Skeletal muscle satellite cell (primary cell): ENCODE data around the gene CXXC5.

Source experiments
- H3K27me3 ChIP-seq: 2 replicates; pipeline ENCODE4 v1.7.0; 2013; ENCODE audit warnings: low read length; ENCODE audit not compliant: control insufficient read depth, insufficient read depth
- H3K36me3 ChIP-seq: 2 replicates; pipeline ENCODE4 v1.7.0; 2013; ENCODE audit warnings: mild to moderate bottlenecking, control low read depth, low read length; ENCODE audit not compliant: insufficient read depth
- H3K4me1 ChIP-seq: 2 replicates; pipeline ENCODE4 v1.7.0; 2013; ENCODE audit warnings: low read length; ENCODE audit not compliant: control insufficient read depth, insufficient read depth
- H3K4me2 ChIP-seq: 2 replicates; pipeline ENCODE4 v1.7.0; 2013; ENCODE audit warnings: mild to moderate bottlenecking, low read length
- H3K4me3 ChIP-seq: 2 replicates; pipeline ENCODE4 v1.7.0; 2013; ENCODE audit warnings: low read length
- H3K9ac ChIP-seq: 2 replicates; pipeline ENCODE4 v1.7.0; 2013; ENCODE audit warnings: mild to moderate bottlenecking, low read depth, low read length, moderate library complexity
- H3K9me3 ChIP-seq: replicated peaks from 2 replicates; pipeline ENCODE4 v1.7.0; 2013; ENCODE audit warnings: mild to moderate bottlenecking, control low read depth, low read length

The CXXC5 gene

GRCh38 chr5:139647506-139648204 is 494 bp upstream of the CXXC5 start:
- peak overlapping the region; percentile 76 for H3K9ac ChIP-seq

GRCh38 chr5:139649082-139649991 is 1.2 kb downstream of the CXXC5 start:
- H3K27me3 ChIP-seq = no peaks in the 10 kb centered on the region
- H3K9ac ChIP-seq = peak overlapping the region; percentile 80
- H3K4me1 ChIP-seq = peaks cover 44% of the 10 kb centered on the region

More at GRCh38 chr5:139647506-139648204, 494 bp upstream of the CXXC5 start:
- Histone ChIP-seq H3K4me2 (peak overlapping the region; percentile 87), H3K9me3 (no peaks in the 10 kb centered on the region), H3K36me3 (peaks cover 3% of the 10 kb centered on the region), H3K4me3 (peak overlapping the region; percentile 92), H3K27me3 (no peaks in the 10 kb centered on the region), H3K4me1 (peaks cover 27% of the 10 kb centered on the region)

GRCh38 chr5:139650031-139650688 is 2.0 kb downstream of the CXXC5 start:
- H3K27me3 ChIP-seq = no peaks in the 10 kb centered on the region

More at GRCh38 chr5:139649082-139649991, 1.2 kb downstream of the CXXC5 start:
- Histone ChIP-seq H3K4me2 (peak overlapping the region; percentile 92), H3K9me3 (no peaks in the 10 kb centered on the region), H3K36me3 (peaks cover 5% of the 10 kb centered on the region), H3K4me3 (peak overlapping the region; percentile 92)

GRCh38 chr5:139650689-139651042 is 2.5 kb downstream of the CXXC5 start:
- Histone ChIP-seq H3K9me3 (no peaks in the 10 kb centered on the region), H3K9ac (peak overlapping the region; percentile 80), H3K27me3 (no peaks in the 10 kb centered on the region), H3K4me2 (peak overlapping the region; percentile 92), H3K4me1 (peaks cover 57% of the 10 kb centered on the region), H3K36me3 (peaks cover 8% of the 10 kb centered on the region), H3K4me3 (peak overlapping the region; percentile 92)

More at GRCh38 chr5:139650031-139650688, 2.0 kb downstream of the CXXC5 start:
- H3K4me3 ChIP-seq = peak overlapping the region; percentile 92
- H3K4me1 ChIP-seq = peaks cover 52% of the 10 kb centered on the region
- H3K9ac ChIP-seq = peak overlapping the region; percentile 80
- H3K4me2 ChIP-seq = peak overlapping the region; percentile 92
- H3K9me3 ChIP-seq = no peaks in the 10 kb centered on the region
- peaks cover 8% of the 10 kb centered on the region for H3K36me3 ChIP-seq

- peak overlapping the region; percentile 80 for H3K9ac ChIP-seq
- H3K36me3 ChIP-seq = peaks cover 8% of the 10 kb centered on the region
- peak overlapping the region; percentile 92 for H3K4me3 ChIP-seq
- no peaks in the 10 kb centered on the region for H3K9me3 ChIP-seq
- H3K27me3 ChIP-seq = no peaks in the 10 kb centered on the region
- peak overlapping the region; percentile 92 for H3K4me2 ChIP-seq
- peaks cover 63% of the 10 kb centered on the region for H3K4me1 ChIP-seq
Observed at GRCh38 chr5:139651043-139651834, 3.1 kb downstream of the CXXC5 start.

- H3K9me3 ChIP-seq = no peaks in the 10 kb centered on the region
- peaks cover 66% of the 10 kb centered on the region for H3K4me1 ChIP-seq
- H3K4me2 ChIP-seq = peak overlapping the region; percentile 92
- peak overlapping the region; percentile 80 for H3K9ac ChIP-seq
- H3K36me3 ChIP-seq = peaks cover 9% of the 10 kb centered on the region
- H3K4me3 ChIP-seq = peak overlapping the region; percentile 92
- no peaks in the 10 kb centered on the region for H3K27me3 ChIP-seq
Observed at GRCh38 chr5:139651853-139652787, 4.0 kb downstream of the CXXC5 start.

GRCh38 chr5:139652788-139653241 is 4.7 kb downstream of the CXXC5 start:
- Histone ChIP-seq H3K4me2 (peak overlapping the region; percentile 92), H3K9me3 (no peaks in the 10 kb centered on the region), H3K4me1 (peaks cover 67% of the 10 kb centered on the region), H3K27me3 (no peaks in the 10 kb centered on the region), H3K4me3 (peak overlapping the region; percentile 92), H3K36me3 (peaks cover 11% of the 10 kb centered on the region), H3K9ac (peak overlapping the region; percentile 80)

- H3K4me1 ChIP-seq = peaks cover 75% of the 10 kb centered on the region
- H3K27me3 ChIP-seq = no peaks in the 10 kb centered on the region
Observed at GRCh38 chr5:139653616-139654015, 5.5 kb downstream of the CXXC5 start.

GRCh38 chr5:139654464-139654863 is 6.3 kb downstream of the CXXC5 start:
- peak overlapping the region; percentile 92 for H3K4me2 ChIP-seq
- peaks cover 11% of the 10 kb centered on the region for H3K36me3 ChIP-seq
- H3K4me1 ChIP-seq = peaks cover 83% of the 10 kb centered on the region
- H3K9me3 ChIP-seq = no peaks in the 10 kb centered on the region
- peak overlapping the region; percentile 80 for H3K9ac ChIP-seq
- peak overlapping the region; percentile 92 for H3K4me3 ChIP-seq
- H3K27me3 ChIP-seq = no peaks in the 10 kb centered on the region

More at GRCh38 chr5:139653616-139654015, 5.5 kb downstream of the CXXC5 start:
- peak overlapping the region; percentile 92 for H3K4me3 ChIP-seq
- peak overlapping the region; percentile 80 for H3K9ac ChIP-seq
- no peaks in the 10 kb centered on the region for H3K9me3 ChIP-seq
- peaks cover 11% of the 10 kb centered on the region for H3K36me3 ChIP-seq
- peak overlapping the region; percentile 92 for H3K4me2 ChIP-seq
